T1000 (cell line): ENCODE data around the gene CRYZ.
"Not testable (repeated sequence)": the region's sequence is repeated elsewhere in the genome, so short reads cannot be mapped to it uniquely, and the experiment has no call there.

Experiments used
- DNase-seq: peaks from one replicate; lab custom pipeline; 2025; ENCODE audit warnings: mixed read lengths; lab: John Stamatoyannopoulos, UW

The CRYZ gene

DNA sequence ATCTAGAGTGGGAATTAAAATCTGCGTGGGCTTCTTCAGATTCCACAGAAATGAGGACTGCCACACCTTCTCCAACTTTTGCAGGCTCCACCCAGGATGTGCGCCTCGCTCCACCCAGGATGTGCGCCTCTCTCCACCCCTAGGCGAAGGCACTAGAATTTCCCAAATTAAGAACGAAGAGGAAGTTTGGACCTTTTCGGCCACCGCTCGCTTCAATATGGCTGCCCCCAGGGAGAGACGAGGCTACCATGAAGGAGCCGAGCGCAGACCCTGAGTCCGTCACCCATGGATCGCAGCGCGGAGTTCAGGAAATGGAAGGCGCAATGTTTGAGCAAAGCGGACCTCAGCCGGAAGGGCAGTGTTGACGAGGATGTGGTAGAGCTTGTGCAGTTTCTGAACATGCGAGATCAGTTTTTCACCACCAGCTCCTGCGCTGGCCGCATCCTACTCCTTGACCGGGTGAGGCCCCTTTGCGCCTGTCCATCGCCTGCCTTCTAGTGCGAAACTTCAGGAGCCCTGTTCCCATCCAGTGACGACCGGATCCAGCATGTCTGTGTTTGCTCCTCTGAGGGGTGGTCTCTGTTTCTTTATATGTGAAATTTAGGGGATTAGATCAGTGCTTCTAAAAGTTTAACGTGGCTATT, at the start of gene CRYZ, which contains the start of gene TYW3:
CRYZ (minus strand) TSS at position 91 of the 644 bp plus-strand sequence. CDS start 8,229 bp downstream, outside the sequence.
TYW3 (plus strand) TSS at position 193 of the 644 bp plus-strand sequence; CDS start at position 286, 93 bp downstream.
- DNase-seq, result peak; percentile 85

DNA sequence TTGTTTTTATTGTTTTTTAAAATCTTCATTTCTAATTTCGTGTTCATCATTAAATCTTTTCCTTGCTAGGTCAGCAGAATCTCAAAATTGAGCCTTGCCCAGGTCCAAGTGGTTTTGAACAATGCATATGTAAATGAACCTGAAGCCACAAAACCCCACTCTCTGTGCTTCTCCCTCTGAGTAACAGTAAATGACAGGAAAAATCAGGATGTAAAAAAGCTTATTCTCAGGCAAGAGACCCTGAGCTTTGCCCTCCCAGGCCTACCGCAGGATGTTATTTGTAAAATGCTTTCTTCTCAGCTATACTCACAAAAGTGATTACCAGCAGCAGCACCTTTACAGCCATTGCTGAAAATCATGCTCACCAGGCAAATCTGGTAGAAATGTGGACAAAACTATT, 47.7 kb upstream of the CRYZ start:
- DNase-seq, result no peak

GRCh38 chr1:74779750-74780149, 46.9 kb upstream of the CRYZ start:
- no peak for DNase-seq

DNA sequence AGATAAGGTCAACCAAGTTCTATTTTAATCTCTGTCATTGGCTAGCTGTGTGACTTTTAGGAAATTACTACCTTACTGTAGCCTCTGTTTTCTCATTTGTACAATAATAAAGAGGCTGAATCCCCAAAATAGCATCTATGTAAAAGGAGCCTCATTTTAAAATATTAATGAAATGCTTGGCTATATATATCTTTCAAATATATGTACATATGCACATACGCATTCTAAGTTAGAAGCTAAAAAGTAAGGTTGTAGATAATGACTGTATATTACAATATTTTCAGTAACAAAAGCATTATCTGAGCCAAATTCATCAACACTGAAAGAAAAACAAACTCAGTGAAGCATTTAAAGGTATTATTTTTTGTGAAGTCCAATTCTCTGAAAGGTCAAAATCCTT, 44.7 kb upstream of the CRYZ start:
- DNase-seq, result no peak

DNA sequence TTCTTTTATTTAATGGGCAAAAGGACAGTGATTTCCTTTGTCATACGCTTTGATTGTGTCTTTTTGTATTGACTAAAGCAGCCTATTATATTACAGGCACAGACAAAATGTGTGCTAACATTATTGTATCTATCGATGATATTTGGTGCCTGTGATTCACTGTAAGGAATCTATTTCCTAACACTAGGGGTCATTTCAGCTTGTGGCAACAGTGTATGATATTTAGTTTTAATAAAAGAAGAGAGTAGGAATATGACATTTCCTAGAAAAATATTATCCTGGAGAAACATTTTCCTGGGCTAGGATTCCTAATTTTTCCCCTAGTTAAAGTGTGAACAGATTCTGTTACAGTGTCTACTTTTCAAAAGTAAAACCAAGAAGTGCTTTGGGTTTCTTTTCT, 42.9 kb upstream of the CRYZ start:
- DNase-seq, result no peak

DNA sequence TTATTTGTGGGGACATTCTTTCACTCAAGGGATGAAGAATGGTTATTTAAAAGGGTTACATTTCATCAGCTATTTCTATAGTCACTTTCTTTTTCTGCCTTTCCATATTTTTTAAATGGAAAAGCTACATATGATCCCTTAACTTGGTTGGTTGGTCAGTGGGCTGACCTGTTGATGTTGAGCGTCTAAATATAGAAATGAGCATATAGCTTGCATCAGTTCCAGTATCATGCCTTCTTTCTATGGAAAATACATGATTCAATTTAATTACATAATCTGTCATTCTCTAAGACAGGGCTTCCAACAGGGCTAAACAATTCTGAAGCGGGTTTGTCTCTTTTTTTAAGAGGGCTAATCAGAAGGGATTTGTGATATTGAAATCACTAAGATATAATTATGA, 40.7 kb upstream of the CRYZ start:
- no peak for DNase-seq

DNA sequence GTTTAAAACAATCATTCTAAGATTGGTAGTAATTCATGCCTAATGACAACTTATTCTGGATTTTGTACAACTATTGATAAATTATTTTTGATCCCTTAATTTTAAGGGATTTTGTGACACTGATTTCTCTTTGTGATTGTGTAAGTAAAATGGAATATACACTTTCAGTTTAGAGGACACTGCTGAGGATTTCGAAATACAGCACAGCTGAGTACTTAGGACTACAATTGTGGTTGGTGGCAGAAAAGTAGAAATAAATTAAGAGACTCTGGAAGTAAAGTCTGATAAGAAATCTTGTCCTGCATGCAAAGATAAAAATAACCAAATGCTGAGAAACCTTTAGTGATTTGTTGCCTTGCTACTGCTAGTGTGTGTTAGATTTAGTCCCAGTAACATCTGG, 40.1 kb upstream of the CRYZ start:
- DNase-seq, result no peak

DNA sequence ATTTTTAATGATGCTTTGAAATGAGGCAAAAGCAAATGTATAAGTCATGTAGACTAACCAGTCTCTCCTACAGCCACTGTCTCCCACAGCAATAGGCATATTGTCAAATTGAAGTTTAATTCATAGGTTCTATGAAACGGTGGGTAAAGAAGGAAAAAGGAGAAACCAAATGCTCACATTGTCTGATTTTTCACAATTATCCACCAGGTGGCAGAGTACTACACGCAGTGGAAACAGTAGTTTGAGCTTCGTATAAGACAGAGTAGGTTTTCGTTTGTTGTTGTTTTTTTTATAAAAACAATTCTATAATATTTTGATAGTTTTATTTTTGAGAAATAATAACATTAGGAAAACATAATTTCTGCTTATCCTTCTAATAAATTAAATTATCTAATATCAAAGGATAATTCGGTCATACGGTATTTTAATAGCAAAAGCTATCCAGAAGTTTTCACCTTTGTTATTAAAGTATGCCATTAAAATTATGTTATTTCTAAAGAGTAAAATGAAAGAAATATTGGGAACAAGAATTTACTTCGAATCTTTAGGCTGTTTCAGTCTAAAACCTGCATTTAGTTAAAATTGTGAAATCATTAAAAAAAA, 39.2 kb upstream of the CRYZ start:
- no peak for DNase-seq

DNA sequence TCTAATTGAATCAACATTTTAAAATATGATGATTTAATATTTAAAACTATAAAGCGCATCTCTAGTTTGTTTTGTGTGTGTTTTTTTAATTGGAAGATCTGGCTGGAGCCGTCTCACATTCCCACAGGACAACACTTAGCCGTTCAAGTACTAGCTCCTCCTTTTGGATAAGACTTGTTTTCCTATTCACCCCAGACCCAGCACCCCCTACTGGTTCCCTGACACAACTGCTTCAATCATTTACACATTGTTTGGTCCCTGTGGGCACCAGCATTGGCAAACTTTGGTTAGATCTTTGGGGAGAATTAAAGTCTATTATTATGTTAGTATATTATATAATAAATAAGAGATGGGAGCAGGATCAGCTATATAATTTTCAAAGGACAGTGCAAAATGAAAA, 34.6 kb upstream of the CRYZ start:
- no peak for DNase-seq

GRCh38 chr1:74766579-74766978, 33.7 kb upstream of the CRYZ start:
- no peak for DNase-seq

DNA sequence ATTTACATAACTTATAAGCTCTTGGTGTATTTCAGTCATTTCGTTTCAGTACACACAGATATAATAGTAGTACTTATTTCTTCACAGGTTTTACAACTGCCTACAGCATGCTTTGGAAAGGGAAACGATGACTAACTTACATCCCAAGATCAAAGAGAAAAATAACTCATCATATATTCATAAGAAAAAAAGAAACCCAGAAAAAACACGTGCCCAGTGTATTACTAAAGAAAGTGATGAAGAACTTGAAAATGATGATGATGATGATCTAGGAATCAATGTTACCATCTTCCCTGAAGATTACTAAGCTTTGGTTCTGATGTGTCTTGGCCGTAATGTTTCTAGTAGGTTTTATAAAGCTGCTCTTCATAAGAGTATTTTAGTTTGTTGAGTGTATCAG, 31.0 kb upstream of the CRYZ start:
- no peak for DNase-seq

DNA sequence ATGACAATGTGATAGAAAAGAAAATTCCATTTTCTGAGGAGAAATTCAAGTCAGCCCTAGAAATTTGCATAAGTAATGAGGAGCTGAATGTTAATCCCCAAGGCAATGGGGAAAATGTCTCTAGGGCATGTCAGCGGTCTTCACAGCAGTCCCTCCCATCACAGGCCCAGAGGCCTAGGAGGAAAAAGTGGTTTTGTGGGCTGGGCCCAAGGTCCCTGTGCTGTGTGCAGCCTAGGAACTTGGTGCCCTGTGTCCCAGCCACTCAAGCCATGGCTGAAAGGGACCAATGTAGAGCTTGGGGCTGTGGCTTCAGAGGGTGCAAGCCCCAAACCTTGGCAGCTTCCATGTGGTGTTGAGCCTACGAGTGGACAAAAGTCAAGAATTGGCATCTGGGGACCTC, 23.8 kb upstream of the CRYZ start:
- DNase-seq, result not testable (repeated sequence)

DNA sequence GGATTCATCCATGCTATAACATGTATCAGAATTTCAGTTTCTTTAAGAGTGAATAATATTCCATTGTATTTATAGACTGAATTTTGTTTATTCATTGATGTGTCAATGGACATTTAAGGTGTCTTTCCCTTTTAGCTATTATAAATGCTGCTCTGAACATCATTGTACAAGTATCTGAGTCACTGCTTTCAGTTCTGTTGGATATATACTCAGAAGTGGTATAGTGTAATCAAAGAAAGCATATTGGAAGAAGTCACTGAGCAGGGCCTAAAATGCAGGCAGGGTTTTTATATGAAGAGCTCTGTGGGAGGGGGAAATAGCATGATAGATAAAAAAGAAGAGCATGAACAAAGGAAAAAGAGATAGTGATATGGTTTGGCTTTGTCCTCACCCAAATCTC, 22.6 kb upstream of the CRYZ start:
- DNase-seq, result no peak

DNA sequence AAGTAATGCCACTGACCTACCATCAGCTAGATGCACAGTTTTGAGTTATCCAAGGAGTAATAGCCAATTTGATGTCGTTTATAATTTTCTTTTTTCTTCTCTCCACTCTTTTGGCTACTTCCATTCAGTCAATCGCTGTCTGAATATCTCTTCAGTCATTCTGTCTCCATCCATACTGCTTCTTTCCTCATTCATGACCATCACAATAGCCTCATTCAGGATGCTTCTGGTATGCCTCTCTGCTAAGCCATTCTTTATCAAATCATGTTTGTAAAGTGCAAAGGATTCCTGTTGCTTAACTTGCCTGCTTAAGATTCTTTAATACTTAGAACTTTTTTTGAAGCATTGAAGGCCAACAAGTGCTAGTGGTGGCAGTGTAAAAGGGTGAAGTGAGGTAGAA, 20.3 kb upstream of the CRYZ start:
- no peak for DNase-seq

DNA sequence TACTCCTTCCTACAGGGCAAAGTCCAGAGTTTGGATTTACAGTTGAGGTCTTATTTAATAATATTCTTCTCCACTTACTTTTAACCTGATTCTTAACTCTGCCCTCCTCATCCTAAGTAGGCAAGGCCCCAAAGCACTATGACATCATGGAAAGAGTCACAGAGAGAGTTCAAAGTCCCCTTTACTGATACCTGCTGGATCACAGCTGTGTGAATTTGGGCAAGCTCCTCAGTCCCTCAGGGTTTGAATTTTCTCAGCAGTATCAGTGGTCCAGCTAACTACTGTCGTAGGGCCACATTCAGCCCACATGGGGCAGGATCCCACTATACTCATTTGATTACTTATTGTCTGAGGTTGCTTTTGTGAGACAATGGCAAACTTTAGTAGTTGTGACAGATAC, 16.1 kb upstream of the CRYZ start:
- no peak for DNase-seq

GRCh38 chr1:74745247-74745646, 12.4 kb upstream of the CRYZ start:
- DNase-seq, result not testable (repeated sequence)

- DNase-seq, result not testable (repeated sequence)
Observed at GRCh38 chr1:74740307-74740980, 7.6 kb upstream of the CRYZ start.

DNA sequence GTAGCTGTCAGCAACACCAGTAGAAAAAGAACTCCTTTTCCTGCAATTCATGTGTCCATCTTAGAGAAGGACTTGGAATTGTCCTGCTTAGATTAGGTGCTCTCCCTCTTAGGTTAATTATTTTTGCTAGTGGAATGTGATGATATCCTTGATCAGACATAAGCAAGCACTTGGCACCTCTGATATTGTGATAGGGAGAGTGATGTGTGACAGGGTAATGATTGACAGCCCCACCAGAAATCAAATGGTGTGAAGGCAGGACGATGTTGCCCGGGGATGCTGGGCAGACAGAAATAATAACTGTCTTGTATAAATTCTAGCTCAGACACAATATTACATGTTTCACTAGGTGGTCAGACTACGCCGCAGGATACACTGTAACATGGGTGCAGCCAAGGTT, 4.5 kb upstream of the CRYZ start:
- DNase-seq, result no peak

GRCh38 chr1:74733604-74734484, 994 bp upstream of the CRYZ start:
- DNase-seq, result no peak

GRCh38 chr1:74732071-74732946, 541 bp downstream of the CRYZ start:
- not testable (repeated sequence) for DNase-seq

DNA sequence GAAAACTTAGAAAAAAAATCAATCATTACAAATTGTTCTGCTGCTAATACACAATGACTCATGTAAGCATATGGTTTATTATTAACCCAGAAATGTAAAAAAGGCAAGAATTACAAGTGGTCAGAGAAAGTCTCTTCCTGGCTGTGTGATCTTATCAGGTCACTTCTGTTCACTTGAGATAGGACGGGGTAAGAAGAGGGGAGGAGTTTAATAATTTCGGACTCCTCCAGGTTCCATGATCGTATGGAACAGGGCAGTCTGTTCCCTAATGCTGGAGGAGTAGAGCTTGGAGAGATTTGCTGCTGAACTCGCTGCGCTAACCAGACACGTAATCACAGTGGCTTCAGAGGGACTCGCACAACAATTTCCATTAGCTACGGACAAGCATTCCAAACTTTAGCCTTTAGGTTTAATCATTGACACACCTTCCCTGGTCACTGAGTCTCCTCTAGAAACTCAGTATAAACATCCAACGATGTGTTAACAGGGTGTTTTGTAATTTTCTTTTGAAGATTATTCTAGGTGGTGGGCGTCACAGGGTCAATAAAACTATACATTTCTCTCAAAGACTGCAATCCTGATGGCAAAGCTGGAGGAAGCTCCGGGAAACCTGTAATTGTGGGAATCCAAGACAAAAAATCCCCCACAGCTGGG, 1.3 kb downstream of the CRYZ start:
- no peak for DNase-seq
